SK-N-MC (cell line): ENCODE results near the gene IMMP2L.

Experiments
- EZH2 ChIP-seq: fragments of 200-600 bp; sonication (generic); IDR thresholded peaks from one replicate; pipeline ENCODE4 v1.6.1; 2017; ENCODE audit warnings: antibody characterized with exemption
- FOXP2 ChIP-seq: optimal IDR thresholded peaks from 2 replicates; pipeline ENCODE3; 2011; ENCODE audit warnings: mild to moderate bottlenecking, moderate library complexity; ENCODE audit not compliant: insufficient read depth; ENCODE audit errors: extremely low read length, control extremely low read depth
- POLR2AphosphoS5 ChIP-seq: IDR thresholded peaks from 2 replicates; pipeline ENCODE4 v1.6.1; 2012; ENCODE audit warnings: mild to moderate bottlenecking, low read depth, low read length, borderline replicate concordance

DNA sequence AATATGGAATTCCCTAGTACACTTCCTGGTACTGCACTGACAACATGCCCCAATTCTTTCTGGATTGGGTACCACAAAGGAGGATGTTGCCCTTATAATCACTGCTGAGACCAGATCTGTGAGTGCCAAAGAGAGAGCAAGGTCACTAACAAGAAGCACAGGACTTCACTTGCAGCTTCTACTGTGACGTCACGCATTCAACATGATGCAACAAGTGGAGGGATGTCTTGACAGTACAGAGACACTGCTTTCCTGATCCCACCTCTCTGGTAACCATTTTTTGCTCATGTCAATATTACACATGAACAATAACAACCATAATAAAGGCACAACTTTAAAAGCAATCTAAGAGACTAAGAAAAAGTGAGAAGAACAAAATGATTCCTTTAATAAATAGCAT, 885.5 kb downstream of the IMMP2L start:
- TF ChIP-seq POLR2AphosphoS5 = no peak
- TF ChIP-seq EZH2 = no peak
- no peak for TF ChIP-seq FOXP2
